GM18520 (cell line): ENCODE data around the gene LMCD1.
"Not testable (repeated sequence)": the region's sequence is repeated elsewhere in the genome, so short reads cannot be mapped to it uniquely, and the experiment has no call there.

Source experiments
- ATAC-seq: cut with Tn5 transposase; IDR thresholded peaks from one replicate; pipeline ENCODE4 v1.9.1; 2021; ENCODE audit not compliant: unreplicated experiment

The LMCD1 gene

DNA sequence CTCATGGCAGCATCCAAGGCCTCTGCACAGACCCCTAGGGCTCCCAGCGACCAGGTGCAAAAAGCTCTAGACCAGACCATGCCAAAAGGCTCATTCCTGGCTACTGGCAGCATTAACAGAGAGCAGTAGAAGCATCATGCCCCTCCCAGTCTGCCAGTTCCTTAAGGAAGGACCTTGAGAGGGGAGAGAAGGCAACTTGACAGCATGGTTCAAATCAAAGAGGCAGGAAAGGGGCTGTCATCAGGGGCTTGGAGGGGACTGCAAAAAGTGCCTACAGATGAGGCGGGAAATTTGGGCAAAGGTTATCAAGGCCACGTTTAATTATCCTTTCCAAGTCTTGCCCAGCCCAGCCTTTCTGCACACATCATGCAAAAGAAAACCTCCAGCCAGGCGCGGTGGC, 78.3 kb downstream of the LMCD1 start:
- no peak for ATAC-seq

DNA sequence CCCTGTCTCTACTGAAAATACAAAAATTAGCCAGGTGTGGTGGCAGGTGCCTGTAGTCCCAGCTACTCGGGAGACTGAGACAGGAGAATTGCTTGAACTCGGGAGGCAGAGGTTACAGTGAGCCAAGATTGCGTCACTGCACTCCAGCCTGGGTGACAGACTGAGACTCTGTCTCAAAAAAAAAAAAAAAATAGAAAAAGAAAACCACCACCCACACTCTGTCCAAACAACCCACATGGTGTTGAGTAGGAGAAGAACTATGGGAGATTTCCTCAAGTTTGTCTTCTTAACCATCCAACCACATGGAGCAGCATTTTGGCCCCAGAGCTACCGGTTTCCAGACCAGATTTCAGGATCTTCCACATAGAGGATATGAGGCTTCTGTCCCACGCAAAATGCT, 78.8 kb downstream of the LMCD1 start:
- not testable (repeated sequence) for ATAC-seq

DNA sequence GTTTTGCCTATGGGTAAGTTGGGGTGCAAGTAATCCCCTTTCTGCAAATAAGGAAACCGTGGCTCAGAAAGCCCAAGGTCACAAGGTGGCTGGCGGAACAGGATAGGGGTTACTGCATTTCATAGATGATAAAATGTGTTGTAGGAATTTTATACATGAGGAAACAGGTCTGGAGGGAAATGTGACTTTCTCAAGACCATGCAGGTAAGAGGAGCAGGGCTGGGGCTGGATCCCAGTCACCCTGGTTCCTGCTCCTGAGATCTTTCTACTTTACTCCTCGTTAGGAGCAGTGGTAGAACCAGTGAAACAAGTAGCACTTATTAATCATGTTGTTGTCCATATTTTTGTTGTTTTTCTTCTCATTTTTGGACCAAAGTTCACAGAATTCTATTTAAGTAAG, 79.8 kb downstream of the LMCD1 start:
- no peak for ATAC-seq

DNA sequence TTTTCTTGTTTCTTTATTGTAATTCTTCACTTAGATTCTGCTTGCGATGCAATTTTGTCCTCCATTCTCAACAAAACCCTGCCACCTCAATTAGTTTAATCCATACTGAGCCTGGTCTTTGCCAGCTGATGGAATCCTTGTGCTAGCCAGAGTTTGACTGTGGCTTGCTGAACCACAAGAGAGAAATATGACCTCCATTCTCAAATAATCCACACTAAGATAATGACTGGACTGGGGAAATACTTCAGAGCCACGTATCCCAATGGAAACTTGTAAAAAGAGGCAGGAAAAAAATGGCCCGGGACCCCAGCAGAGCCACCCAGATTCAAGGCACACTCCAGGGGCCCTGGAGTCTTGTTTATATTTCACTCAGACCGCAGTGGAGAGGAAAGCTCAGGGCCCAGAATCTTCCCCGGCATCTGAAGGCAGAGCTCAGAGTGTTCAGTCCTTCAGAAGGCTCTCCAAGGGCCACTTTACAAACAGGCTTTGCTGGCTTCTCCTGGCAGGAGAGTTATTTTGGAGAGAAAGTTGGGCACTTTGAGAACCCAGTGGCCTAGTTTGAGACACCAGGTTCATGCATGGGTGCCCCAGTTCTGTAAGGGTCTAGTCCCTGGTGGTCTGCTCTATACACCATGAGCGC, 80.3 kb downstream of the LMCD1 start:
- no peak for ATAC-seq

DNA sequence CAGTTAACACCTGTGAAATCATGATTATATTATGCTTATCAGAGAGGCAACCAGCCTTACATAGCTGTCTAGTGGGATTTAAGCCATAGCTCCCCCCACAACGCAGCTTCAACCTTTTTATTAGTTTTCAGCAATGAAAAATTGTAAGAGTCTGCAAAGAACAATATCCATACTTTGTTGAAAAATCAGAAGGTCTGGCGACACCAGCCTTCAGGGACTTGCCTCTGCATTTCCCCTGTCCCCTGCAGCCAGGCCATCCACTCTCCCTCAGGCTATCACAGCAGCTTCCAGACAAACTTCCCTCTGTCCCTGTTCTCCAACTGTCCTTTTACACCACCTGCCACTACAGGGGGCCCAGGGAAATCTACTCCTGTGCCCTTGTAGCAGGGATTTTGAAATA, 83.0 kb downstream of the LMCD1 start:
- ATAC-seq, result no peak

DNA sequence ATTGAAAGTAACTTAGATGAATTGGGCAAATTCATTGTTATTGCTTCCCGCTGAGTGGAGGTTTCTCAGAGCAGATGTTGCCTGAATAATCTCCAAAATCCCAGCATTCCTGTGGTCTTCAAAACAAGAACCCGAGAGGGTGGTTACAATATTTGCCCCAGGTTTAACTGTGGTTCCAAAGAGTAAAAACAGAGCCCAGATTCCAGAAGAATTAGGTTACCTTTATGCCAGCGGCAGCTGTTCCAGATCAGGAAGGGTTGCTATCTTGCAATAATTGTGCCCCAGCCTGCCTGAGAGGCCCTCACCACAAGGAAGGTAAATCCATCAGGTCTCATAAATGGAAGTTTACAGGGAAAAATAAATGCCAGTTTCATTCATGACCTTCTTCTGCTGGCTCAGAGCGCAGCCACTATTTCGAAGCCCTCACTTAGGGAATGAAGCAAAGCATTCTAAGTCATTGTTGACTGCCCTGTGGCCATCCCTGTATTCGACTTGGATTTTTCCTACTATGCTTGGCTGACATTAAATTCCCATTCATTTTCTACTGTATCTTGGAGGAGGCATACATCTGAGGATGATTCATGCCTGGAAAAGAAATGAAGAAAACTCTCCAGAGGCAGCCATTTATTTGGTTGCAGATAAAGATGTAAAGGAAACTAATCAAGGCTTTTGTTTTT, 88.4 kb downstream of the LMCD1 start:
- ATAC-seq, result no peak

DNA sequence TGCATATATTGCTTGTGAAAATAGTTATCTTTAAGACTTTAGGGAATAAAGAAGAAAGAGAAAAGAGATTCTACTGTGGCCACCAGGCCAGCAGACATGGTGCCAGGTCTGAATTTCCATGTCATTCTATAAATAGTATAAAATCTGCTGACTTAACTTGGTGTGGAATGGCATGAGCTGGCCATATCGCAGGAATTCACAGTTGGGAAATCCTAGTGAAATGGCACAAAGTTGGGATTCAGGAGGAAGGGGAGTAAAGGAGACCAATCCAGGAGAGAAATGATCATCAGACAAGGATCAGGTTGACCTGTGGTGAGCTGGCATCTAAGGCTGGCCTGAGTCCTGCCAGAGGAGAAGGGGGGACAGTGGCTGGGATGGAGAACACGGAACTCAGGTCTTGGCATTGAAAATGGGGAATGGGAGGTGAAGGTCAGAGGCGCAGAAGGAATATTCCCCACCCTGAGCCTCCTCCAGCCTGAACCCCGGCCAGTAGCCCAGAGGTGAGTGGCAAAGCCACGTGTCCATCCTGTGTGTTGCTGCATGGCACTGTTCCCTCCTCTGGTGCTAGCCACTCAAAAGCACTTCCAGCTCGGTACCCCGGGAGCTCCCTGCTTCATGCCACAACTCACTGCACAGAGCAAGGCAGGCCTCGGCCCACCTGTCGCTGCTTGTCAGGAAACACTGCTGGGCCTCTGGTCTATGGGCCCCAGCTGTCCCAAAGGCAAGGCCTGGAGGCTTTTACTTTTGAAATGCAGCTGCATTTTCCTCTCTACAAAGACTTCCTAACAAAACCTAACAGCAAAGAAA, 91.6 kb downstream of the LMCD1 start:
- no peak for ATAC-seq

DNA sequence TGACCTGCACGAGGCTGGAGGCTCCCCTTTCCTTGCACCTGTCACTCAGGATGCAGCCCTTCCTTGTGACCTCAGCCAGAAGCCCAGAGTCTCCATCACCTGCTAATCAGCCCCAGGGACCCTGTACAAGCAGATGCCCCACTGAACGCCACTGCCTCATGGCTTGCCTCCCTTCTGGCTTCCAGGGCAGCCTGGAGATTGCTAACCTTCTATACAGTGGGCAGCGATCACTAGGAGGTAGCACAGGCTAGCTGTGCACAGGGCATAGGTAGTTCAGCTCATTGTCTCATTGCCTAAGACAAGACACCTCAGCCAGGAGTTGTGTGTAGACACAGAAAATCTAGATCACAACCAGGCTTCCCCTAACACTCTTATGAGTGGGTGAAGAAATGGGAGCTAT, 93.6 kb downstream of the LMCD1 start:
- ATAC-seq, result no peak

DNA sequence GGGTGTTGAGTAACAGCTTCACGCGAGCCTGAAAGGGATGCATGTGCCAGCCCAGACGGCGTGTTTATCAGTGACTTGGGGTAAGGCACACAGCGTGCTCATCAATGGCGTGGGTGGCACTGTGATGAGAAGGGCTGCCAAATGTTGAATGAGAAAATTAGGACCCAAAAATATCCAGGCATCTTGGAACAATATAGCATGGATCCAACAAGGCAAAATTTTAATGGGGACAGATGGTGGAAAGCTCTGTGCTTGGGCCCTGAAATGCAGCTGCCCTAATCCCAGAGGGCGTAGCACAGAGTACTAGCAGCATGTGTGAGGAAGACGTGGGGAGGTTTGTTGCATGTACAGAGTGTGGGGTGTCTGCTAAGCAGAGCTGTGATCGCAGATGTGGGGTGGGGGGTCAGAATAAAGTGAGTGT, 94.1 kb downstream of the LMCD1 start:
- no peak for ATAC-seq

DNA sequence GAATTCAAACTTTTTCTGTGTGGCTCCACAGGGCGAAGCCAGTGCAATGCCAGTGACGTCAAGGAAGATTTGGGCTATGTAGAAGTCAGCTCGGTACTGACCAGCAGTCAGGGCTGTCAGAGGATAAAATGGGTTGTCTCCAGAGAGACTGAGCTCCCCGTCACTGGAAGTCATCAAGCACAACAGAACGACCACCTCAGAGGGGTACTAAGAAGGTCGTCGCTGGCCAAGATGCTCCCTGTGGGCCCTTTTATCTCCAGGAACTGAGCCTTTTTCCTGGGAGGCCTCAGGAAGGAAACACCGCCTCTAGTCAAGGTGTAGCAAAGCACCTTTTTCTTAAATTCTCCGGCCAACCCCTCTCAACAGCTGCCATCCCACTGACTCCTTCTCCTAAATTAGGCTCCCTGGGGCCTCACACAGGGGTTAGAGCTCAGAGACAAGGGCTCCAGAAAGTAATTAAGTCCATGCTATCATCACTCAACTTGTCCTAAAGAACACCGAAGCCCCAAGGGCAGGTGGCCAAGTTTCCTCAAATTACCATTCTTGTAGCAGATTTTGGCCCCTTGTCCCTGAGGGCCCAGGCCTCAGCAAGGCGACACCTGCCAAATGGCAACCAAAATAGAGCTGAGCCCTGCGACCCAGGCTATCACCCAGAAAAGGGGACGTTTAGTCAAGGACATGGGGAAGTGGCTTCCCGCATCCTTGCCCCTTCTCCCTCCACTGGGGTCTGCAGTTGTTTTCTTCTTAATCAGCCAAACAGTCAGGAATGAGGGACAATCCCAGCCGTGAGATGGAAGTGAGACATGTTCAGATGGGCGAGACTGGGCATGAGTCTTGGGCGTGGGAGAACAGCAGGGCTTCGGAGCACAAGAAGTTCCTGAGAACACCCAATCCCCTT, 94.9 kb downstream of the LMCD1 start:
- no peak for ATAC-seq

DNA sequence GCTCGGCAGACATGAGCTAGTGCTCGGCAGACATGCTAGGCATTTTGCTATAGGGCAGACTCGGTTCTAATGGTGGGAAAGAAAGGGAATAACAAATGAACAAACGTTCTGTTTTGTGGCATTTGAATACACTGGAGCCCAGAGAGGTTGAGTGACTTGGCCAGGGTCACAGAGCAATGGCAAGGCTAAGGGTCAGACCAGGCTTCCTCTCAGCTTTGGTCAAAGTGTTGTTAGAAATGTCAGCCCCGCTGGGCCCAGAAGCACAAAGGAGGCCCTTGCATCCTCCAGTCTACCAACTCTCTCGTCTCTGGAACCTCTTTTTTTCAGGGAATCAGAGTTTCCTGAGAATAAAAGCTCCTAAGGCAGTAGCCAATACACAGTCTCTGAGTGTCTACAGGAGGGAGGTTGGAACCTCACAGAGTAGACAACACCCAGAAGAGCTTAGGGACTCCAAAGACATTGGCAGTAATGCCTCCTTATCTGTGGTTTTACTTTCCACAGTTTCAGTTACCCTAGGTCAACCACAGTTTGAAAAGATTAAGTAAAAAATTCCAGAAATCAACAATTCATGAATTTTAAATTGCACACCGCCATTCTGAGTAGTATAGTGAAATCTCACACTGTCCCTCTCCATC, 95.7 kb downstream of the LMCD1 start:
- ATAC-seq, result no peak

DNA sequence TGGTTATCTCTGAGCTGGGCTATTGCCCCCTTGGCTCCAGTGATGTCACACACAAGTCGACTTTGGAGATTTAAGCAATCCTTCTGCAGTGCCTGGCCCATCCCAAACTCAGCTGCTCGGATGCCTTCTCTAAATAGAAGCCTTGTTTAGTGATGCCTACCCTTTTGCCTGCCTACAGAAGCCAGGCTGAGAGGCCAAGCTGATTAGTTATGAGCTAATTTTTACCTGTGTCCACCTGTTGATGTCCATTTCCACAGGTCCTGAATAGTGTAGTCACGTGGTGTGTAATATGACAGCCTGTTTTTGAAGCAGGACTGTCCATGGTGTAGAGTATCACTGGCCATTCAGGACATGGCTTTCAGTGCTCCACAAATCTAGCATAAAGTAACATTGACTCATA, 97.5 kb downstream of the LMCD1 start:
- ATAC-seq, result no peak

DNA sequence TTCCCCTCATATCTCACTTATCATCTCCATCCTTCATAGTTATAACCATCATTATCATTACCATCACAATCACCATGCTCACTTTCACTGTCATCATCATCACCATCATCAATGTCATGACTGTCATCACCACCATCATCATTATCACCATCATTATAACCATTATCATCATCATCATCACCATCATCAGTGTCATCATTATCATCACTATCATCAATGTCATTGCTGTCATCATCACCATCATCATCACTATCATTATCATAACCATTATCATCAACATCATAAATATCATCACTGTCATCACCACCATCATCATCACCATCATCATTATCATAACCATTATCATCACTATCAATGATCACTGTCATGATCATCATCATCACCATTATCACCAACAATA, 98.8 kb downstream of the LMCD1 start:
- no peak for ATAC-seq

DNA sequence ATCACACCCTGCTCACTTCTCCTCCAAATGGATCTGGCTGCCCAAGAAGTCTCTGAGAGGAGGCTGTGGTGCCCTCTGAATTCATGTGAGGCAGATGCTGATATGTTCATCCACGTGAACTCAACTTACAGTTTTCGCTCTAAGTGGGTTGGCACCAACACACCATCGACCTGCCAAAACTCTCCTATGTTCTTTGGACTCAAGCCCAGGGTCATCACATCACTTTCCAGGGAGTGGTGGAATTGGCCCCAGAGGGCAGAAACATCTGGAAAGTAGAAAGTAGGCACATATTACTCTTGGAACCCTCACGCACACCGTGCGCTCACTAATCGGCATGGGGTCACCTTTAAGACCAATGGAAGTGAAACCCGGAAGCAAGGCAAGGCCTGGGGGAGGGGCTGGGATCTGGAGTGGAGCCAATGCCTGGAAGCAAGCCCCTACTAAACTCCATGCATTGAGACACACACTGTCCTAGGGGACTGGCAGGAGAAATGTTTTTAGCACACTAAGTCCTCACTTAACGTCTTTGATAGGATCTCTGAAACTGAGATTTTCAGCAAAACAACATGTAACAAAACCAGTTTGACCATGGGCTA, 101.6 kb downstream of the LMCD1 start:
- ATAC-seq, result no peak

DNA sequence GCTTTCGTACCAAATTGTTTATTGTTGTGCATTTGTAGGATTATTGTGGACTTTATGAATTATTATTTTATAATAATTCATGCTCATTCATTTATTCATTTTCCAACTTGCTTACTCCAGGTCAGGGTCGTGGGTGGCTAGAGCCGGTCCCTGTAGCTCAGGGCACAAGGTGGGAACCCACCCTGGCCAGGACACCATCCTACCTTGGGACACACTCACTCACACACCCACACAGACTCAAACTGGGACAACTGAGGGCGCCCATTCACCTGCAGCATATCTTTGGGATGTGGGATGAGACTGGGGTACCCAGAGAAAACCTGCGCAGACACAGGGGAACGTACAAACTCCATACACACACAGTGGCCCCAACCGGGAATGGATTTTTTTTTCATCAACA, 102.4 kb downstream of the LMCD1 start:
- no peak for ATAC-seq

DNA sequence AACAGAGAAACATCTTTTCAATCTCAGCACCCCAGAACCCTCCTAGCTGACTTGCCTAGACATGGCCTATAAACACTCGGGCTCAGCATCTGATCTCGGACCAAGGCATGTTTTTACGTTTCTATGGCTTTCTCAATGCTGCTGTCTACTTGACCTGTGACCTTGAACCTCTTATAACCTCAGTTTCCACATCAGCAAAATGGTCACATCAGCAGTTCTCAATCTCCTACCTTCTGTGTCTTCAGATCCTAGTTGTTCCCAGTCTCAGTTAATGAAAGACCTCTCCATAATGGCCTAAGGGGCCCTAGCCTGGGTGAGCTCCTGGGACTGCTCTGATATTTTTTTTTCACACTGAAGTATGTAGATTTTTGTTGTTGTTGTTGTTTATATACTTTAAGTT, 103.4 kb downstream of the LMCD1 start:
- ATAC-seq, result no peak

DNA sequence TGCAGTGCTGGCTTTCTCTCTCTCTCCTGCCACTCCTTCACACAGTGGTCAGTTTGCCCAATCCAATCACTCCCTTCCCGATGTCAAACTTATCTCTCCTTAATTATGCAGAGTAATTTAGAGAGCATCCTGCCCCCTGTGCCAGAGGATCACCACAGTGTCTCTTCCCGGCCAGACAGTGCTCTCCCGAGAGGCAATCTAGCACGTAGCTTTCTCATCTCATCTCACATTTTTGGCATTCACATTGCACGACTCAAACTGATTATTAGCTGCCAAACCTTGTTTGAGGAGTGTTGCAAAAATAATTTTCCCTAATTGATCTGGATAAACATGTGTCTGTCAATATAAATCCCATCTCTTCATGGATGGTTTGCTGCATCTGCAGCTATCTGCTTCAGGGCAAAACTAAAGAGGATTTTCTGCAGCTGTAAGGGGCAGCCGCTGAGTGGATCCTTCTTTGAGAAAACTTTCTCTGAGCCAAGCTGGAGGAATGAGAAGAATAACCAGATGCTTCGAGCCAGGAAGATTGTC, 105.1 kb downstream of the LMCD1 start:
- no peak for ATAC-seq

DNA sequence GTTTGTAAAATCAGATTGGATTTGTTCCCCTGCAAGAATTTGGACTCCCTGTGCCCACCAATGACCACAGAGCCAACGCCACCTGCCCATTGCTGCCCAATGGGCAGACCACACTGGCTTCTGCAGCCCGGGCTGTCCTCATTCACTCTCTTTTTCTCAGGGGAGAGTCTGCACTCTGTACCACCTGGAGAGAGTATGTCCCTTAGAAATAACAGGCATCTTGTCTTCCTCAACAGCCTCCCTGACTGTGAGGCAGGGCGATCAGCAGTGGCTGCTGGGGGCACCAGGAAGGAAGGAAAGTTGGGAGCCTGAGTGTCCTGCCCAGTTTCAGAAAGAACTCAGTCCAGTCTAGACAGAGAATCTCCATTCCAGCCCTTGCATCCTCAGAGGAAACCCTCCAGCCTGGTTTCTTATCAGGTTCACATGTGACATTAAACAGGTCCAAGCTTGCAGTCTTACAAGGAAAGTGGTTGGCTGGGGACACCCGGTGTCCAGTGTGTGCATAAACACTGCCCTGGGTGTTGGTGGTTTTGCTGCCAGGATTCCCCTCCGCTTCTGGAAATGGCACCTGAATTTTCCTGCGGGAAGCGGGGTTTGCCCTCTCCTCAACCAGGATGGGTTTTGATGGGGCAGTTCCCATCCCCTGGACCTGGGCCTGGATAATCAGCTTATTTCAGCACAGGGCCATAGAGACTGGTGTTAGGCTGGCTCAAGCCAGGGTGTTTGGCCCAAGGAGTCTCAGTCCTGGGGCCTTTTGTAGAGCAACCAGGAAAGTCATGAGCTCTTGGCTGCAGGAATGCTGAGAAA, 105.8 kb downstream of the LMCD1 start:
- no peak for ATAC-seq
